Left lobe of liver (tissue), 2 donors: ENCODE results near the gene CD37. TPM values are rescaled to one million over a fixed set of nuclear protein-coding genes. Genes with fewer than 3 reads are reported as not detected.

Experiments
- ATAC-seq: fragments of 200-7000 bp; cut with Tn5 transposase; one replicate; pipeline ENCODE4 v1.9.1; 2020; ENCODE audit warnings: mild to moderate bottlenecking, moderate library complexity
- DNase-seq: peaks from one replicate; pipeline ENCODE4 v3.0.0-alpha.2; 2020; ENCODE audit warnings: low spot score
- total RNA-seq: library from RNA; stranded (reverse); gene quantifications from one replicate; pipeline ENCODE4 v1.2.1, GENCODE V29; 2021
- donor health status: DM: no; HTN: no; CAD: no; lungs with moderate emphysema.
- donor health status: DM: no; HTN: yes; CAD: no.

The CD37 gene
- total RNA-seq, 1 donor from 2014 or later = 2.2 TPM

GRCh38 chr19:49344505-49345423 is 9.6 kb downstream of the CD37 start:
- DNase-seq (no peak), ATAC-seq (no peak)

- no peak for ATAC-seq
- DNase-seq = no peak
These were observed 12.0 kb downstream of the CD37 start for GRCh38 chr19:49347191-49347590.

GRCh38 chr19:49347835-49348234 is 12.6 kb downstream of the CD37 start:
- DNase-seq = no peak
- ATAC-seq = peak; percentile 67

- no peak for ATAC-seq
- DNase-seq = no peak
These were observed 13.3 kb downstream of the CD37 start for GRCh38 chr19:49348305-49349189.

- no peak for ATAC-seq
- DNase-seq = no peak
These were observed 14.4 kb downstream of the CD37 start for GRCh38 chr19:49349567-49349966.

GRCh38 chr19:49355909-49356353 is 20.7 kb downstream of the CD37 start:
- peak; percentile 46 for ATAC-seq
- DNase-seq = no peak

- DNase-seq (no peak), ATAC-seq (no peak)
These were observed 21.2 kb downstream of the CD37 start for GRCh38 chr19:49356382-49356781.

GRCh38 chr19:49357186-49357585 is 22.0 kb downstream of the CD37 start:
- no peak for DNase-seq
- ATAC-seq = no peak

GRCh38 chr19:49359851-49360820 is 24.9 kb downstream of the CD37 start:
- DNase-seq (no peak), ATAC-seq (no peak)

GRCh38 chr19:49361438-49362047 is 26.3 kb downstream of the CD37 start:
- ATAC-seq (peak; percentile 60), DNase-seq (peak; percentile 76)

GRCh38 chr19:49362048-49362928 is 27.1 kb downstream of the CD37 start, which contains the start of gene TEAD2:
TEAD2 (minus strand) TSS chr19:49362416; CDS start chr19:49360075, 2,341 bp downstream.
- DNase-seq (peak; percentile 64), ATAC-seq (peak; percentile 61)

GRCh38 chr19:49362929-49363267 is 27.7 kb downstream of the CD37 start:
- ATAC-seq (peak; percentile 6), DNase-seq (peak; percentile 56)

- ATAC-seq (peak; percentile 86), DNase-seq (peak; percentile 98)
These were observed 28.3 kb downstream of the CD37 start, which contains the start of gene DKKL1 for GRCh38 chr19:49363268-49364082. DKKL1 (plus strand) TSS chr19:49363877; CDS start chr19:49363999, 122 bp downstream.

- DNase-seq (no peak), ATAC-seq (no peak)
These were observed 29.0 kb downstream of the CD37 start for GRCh38 chr19:49364083-49364737.

GRCh38 chr19:49366110-49366509 is 30.9 kb downstream of the CD37 start:
- DNase-seq = no peak
- no peak for ATAC-seq

GRCh38 chr19:49368711-49369358 is 33.6 kb downstream of the CD37 start:
- DNase-seq = no peak
- ATAC-seq = no peak

GRCh38 chr19:49371184-49371583 is 36.0 kb downstream of the CD37 start:
- DNase-seq (no peak), ATAC-seq (no peak)
